ENCODE results near the gene AP5Z1.

AP5Z1 gene

GRCh38 chr7:4805110-4805983 is 29.9 kb downstream of the AP5Z1 start:
- DNase-seq = no peak

DNA sequence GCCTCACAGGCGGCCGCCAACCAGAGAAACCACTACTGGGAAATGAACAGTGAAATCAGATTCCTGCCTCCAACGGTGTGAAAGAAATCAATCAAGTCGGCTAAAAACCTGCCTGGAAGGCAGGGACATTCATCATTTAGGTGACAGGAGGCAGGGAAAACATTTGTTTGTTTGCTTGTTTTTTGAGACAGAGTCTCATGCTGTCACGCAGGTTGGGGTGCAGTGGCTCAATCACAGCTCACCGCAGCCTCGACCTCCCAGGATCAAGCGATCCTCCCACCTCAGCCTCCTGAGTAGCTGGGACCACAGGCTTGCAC is 30.5 kb downstream of the AP5Z1 start:
- no peak for DNase-seq

- no peak for DNase-seq
Measured at GRCh38 chr7:4806983-4807597, 31.7 kb downstream of the AP5Z1 start.

- no peak for DNase-seq
Measured at GRCh38 chr7:4807598-4808016, 32.2 kb downstream of the AP5Z1 start.

GRCh38 chr7:4808026-4808425 is 32.6 kb downstream of the AP5Z1 start:
- DNase-seq = no peak

DNA sequence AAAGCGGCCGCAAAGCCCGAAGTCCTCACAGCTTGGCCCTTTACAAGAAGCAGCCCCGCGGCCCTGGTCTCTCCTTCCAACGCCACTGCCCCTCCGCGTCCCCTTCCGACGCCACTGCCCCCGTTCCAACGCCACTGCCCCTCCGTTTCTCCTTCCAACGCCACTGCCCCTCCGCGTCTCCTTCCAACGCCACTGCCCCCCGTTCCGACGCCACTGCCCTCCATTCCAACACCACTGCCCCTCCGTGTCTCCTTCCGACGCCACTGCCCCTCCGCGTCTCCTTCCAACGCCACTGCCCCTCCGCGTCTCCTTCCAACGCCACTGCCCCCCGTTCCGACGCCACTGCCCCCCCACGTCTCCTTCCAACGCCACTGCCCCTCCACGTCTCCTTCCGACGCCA is 33.1 kb downstream of the AP5Z1 start:
- DNase-seq = no peak

GRCh38 chr7:4809091-4809591 is 33.7 kb downstream of the AP5Z1 start:
- peak in 1 of 2 donors; percentile 40 for DNase-seq

DNA sequence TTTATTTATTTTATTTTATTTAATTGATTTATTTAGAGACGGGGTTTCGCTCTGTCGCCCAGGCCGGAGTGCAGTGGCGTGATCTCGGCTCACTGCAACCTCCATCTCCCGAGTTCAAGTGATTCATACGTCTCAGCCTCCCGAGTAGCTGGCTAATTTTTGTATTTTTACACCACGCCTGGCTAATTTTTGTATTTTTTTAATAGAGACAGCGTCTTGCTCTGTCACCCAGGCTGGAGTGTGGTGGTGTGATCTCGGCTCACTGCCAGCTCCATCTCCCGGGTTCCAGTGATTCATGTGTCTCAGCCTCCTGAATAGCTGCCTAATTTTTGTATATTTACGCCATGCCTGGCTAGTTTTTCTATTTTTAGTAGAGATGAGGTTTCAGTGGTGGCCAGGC is 34.2 kb downstream of the AP5Z1 start:
- DNase-seq = no peak

- DNase-seq = no peak
Measured at GRCh38 chr7:4814433-4814832, 39.0 kb downstream of the AP5Z1 start.

GRCh38 chr7:4815121-4815520 is 39.7 kb downstream of the AP5Z1 start:
- DNase-seq = no peak

DNA sequence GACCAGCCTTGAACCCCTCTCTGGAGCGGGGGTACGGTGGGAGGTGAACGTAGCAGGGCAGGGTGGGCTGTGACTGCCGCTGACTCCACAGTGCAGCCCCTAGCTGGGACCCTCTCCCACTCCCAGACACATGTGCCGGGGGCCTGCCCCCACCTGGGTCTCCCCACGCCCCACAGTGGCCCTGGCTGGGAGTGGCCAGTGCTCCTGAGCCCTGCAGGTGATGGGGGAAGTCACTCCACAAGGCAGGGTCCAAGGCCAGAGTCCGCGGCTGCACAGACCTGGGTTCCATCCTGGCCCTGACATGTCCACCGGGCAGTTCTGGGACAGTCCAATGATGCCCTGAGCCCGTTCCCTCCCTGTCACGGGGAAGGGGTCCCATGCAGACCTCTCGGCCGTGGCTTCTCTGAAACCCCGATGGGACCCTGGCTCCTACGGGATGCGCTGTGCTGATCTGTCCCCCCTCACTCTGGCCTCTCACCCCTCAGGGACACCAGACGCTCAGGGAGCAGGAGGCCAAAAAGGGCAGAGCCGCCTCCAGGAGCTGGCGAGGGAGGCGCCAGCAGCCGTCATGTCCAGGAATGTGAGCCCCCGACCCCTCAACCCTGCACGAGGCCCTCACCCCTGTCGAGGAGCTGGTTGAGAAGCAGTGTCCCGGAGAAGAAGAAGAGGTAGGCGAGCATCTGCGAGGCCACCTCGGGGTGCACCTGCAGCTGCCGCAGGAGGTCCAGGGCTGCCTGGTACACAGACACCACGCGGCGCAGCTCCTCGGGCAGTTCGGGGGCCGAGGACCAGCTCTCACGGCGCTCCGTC is 40.4 kb downstream of the AP5Z1 start:
- no peak for DNase-seq

GRCh38 chr7:4816419-4817080 is 41.1 kb downstream of the AP5Z1 start:
- DNase-seq = no peak

- DNase-seq = no peak
Measured at GRCh38 chr7:4817178-4817901, 41.9 kb downstream of the AP5Z1 start.

DNA sequence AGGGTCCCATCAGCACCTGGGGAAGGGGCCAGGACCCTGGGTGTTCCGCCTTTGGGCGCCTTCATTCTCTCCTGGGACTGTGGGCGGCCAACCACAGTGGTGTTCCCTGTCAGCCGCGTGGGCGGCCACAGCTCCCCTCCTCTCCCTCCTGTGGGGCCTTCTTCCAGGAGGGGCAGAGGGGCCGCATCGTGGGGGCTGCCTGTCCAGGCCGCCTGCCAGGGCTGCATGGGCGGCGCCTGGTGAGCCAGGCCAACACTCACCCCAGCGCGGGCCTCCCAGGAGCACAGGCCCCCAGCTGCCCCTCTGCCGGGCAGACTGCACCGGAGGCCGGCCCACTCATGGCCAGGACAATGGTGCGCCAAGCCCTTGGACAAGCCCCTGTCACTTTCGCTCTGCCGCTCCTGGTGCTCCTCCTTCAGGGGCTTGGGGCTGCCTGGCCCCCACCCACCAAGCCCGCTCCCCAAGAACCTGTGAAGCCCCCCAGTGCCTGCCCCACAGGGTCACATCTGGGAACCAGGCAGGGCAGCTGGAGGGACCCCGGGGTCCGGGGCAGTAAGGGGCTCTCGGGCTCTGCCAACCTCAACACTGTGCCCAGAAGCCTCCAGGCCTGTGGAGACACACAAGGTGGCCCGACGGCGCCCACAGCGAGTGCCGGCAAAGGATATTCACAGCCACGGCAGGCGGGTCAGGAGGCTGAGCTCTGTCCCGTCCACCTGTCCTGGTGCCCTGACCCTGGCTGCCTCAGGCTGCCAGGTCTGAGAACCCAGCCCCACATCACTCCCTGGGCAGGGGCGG is 42.8 kb downstream of the AP5Z1 start:
- DNase-seq = no peak

DNA sequence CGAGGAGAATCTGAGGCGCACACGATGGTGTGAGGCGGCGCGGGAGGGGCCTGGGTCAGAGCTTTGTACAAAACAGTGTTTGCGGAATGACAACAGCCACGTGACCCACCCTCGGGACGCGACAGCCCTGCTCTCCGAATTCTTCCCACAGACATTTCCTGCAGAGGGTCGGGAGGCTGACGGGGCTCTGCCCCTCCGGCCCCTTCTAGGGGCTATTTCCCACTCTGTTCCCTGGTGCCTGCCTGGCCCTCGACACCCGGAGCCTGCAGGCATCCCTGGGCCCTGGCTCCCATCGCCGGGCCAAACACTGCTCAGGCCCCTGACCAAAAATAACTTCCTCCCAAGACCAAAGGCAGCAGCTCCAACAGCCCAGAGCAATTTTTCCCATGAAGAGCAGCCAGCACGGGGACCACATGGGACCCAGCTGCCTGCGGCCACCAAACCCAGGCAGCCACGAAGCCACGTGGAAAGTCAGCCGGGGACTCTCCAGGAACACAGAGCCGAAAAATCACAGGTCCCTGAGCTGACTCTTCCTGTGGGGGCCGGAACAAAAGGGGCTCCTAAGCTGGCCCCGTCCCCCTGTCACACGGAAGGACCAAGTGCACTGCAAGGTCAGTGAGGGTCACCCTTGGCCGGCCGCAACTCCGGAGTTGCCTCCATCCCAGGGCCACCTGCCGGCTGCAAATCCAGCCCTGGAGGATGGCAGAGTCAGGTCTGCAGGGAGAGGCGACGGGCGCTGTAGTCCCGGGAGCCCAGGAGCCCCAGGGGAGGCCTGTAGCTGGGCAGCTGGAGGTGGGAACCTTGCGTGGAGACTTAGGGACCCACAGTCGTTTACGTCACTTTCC is 44.4 kb downstream of the AP5Z1 start:
- DNase-seq = no peak

DNA sequence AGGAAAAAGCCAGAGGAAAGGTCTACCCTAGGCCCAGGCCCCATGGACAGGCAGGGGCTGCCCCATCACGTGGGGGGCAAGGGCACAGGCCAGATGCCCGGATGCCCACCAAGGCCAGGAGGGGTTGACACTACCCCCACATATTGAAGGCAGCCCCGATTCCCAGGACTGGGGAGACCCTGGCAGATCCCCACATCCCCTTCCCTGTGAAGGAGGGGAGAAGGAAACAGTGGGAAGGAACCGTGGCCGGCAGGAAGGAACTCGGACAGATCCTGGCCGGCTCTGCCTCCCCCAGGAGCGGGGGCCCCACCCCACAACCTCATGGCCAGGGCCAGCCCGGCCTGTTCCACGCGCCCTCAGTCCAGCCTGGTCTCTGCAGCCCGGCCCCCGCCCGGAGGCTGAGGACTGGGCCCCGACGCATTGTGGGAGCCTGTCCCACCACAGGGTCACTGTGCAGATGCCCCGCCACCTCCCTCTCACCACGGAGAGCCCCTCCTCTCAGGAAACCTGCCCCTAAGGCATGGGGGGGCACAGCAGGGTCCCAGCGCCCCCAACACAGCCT is 45.1 kb downstream of the AP5Z1 start:
- DNase-seq = no peak

- no peak for DNase-seq
Measured at GRCh38 chr7:4820967-4821471, 45.6 kb downstream of the AP5Z1 start.

GRCh38 chr7:4822677-4823076 is 47.3 kb downstream of the AP5Z1 start:
- DNase-seq = no peak

- DNase-seq = no peak
Measured at GRCh38 chr7:4823441-4824119, 48.2 kb downstream of the AP5Z1 start.

Data from bone marrow (tissue), 2 donors.